Chondrocyte (in vitro differentiated cells): ENCODE results near the gene MIPOL1. TPM values are rescaled to one million over a fixed set of nuclear protein-coding genes. Genes with fewer than 3 reads are reported as not detected.
"Not testable (repeated sequence)": the region's sequence is repeated elsewhere in the genome, so short reads cannot be mapped to it uniquely, and the experiment has no call there.

ENCODE experiments used
- DNase-seq: peaks from one replicate; pipeline ENCODE4 v3.0.0; 2021; ENCODE audit warnings: mixed read lengths, low spot score
- H3K27ac Mint-ChIP-seq: one replicate; pipeline ENCODE4 v1.8.0; 2021; ENCODE audit warnings: mild to moderate bottlenecking, moderate library complexity, mixed read lengths; ENCODE audit not compliant: unreplicated experiment
- H3K27me3 Mint-ChIP-seq: 2 replicates; pipeline ENCODE4 v1.8.0; 2021; ENCODE audit warnings: low read depth, mixed read lengths
- H3K36me3 Mint-ChIP-seq: 2 replicates; pipeline ENCODE4 v1.8.0; 2021; ENCODE audit warnings: low read depth, mixed read lengths
- H3K4me1 Mint-ChIP-seq: 2 replicates; pipeline ENCODE4 v1.8.0; 2021; ENCODE audit warnings: low read depth, mild to moderate bottlenecking, mixed read lengths
- H3K4me3 Mint-ChIP-seq: one replicate; pipeline ENCODE4 v1.8.0; 2021; ENCODE audit warnings: mild to moderate bottlenecking, moderate library complexity, mixed read lengths; ENCODE audit not compliant: unreplicated experiment
- H3K9me3 Mint-ChIP-seq: 2 replicates; pipeline ENCODE4 v1.8.0; 2021; ENCODE audit warnings: low read depth, mixed read lengths
- total RNA-seq: library from RNA; stranded (reverse); gene quantifications from 3 replicates; pipeline ENCODE4 v1.2.1, GENCODE V29; 2021
- TF ChIP-seq, protein P1 (sequence below): fragments of 200-600 bp; sonication (generic); IDR thresholded peaks from 2 replicates; pipeline ENCODE4 v1.5.0; 2021; ENCODE audit warnings: antibody characterized with exemption, mild to moderate bottlenecking, moderate library complexity

The MIPOL1 gene
- total RNA-seq, 1 donor from 2014 or later, result 9.8 TPM

GRCh38 chr14:37201724-37202123 is 4.0 kb downstream of the MIPOL1 start:
- DNase-seq, result no peak
- peaks cover 5% of the 10 kb centered on the region for H3K9me3 Mint-ChIP-seq
- TF ChIP-seq, protein P1, sequence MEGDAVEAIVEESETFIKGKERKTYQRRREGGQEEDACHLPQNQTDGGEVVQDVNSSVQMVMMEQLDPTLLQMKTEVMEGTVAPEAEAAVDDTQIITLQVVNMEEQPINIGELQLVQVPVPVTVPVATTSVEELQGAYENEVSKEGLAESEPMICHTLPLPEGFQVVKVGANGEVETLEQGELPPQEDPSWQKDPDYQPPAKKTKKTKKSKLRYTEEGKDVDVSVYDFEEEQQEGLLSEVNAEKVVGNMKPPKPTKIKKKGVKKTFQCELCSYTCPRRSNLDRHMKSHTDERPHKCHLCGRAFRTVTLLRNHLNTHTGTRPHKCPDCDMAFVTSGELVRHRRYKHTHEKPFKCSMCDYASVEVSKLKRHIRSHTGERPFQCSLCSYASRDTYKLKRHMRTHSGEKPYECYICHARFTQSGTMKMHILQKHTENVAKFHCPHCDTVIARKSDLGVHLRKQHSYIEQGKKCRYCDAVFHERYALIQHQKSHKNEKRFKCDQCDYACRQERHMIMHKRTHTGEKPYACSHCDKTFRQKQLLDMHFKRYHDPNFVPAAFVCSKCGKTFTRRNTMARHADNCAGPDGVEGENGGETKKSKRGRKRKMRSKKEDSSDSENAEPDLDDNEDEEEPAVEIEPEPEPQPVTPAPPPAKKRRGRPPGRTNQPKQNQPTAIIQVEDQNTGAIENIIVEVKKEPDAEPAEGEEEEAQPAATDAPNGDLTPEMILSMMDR, result no peak
- H3K4me3 Mint-ChIP-seq, result no peak overlapping the region
- H3K27me3 Mint-ChIP-seq, result no peaks in the 10 kb centered on the region
- peaks cover 17% of the 10 kb centered on the region for H3K4me1 Mint-ChIP-seq
- no peak overlapping the region for H3K27ac Mint-ChIP-seq
- peaks cover 2% of the 10 kb centered on the region for H3K36me3 Mint-ChIP-seq

- no peak overlapping the region for H3K27ac Mint-ChIP-seq
- no peaks in the 10 kb centered on the region for H3K27me3 Mint-ChIP-seq
- no peak overlapping the region for H3K4me3 Mint-ChIP-seq
- TF ChIP-seq, protein P1, result no peak
- peaks cover 13% of the 10 kb centered on the region for H3K4me1 Mint-ChIP-seq
- H3K9me3 Mint-ChIP-seq, result peaks cover 7% of the 10 kb centered on the region
- DNase-seq, result no peak
- H3K36me3 Mint-ChIP-seq, result peaks cover 2% of the 10 kb centered on the region
Observed at GRCh38 chr14:37202265-37202664, 4.5 kb downstream of the MIPOL1 start.

DNA sequence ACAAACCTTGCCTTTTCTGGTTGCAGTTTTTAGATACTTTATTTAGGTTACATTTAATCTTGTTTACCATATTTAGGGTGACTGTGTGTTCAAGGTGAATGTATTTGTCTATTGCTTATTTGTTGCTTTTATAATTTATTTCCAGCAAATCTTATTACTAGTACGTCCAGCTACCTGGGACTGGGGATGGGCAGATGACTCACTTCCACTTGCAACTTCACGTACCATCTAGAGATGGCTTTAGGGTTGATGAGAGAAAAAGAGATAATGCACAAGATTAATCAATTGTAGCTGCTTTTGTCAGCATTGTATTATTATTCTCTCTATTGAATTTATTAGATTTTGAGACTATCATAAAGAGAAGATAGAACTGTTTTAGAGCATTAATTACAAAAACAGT is 5.1 kb downstream of the MIPOL1 start:
- Mint-ChIP-seq H3K9me3 (peaks cover 7% of the 10 kb centered on the region), H3K27ac (no peak overlapping the region), H3K4me3 (no peak overlapping the region), H3K4me1 (peaks cover 9% of the 10 kb centered on the region), H3K27me3 (no peaks in the 10 kb centered on the region), H3K36me3 (peaks cover 2% of the 10 kb centered on the region)
- no peak for DNase-seq
- TF ChIP-seq, protein P1, result no peak

GRCh38 chr14:37203423-37203822 is 5.7 kb downstream of the MIPOL1 start:
- Mint-ChIP-seq H3K27me3 (no peaks in the 10 kb centered on the region), H3K9me3 (peaks cover 7% of the 10 kb centered on the region), H3K27ac (no peak overlapping the region), H3K4me3 (no peak overlapping the region), H3K4me1 (peaks cover 6% of the 10 kb centered on the region), H3K36me3 (peaks cover 2% of the 10 kb centered on the region)
- TF ChIP-seq, protein P1, result no peak
- no peak for DNase-seq

DNA sequence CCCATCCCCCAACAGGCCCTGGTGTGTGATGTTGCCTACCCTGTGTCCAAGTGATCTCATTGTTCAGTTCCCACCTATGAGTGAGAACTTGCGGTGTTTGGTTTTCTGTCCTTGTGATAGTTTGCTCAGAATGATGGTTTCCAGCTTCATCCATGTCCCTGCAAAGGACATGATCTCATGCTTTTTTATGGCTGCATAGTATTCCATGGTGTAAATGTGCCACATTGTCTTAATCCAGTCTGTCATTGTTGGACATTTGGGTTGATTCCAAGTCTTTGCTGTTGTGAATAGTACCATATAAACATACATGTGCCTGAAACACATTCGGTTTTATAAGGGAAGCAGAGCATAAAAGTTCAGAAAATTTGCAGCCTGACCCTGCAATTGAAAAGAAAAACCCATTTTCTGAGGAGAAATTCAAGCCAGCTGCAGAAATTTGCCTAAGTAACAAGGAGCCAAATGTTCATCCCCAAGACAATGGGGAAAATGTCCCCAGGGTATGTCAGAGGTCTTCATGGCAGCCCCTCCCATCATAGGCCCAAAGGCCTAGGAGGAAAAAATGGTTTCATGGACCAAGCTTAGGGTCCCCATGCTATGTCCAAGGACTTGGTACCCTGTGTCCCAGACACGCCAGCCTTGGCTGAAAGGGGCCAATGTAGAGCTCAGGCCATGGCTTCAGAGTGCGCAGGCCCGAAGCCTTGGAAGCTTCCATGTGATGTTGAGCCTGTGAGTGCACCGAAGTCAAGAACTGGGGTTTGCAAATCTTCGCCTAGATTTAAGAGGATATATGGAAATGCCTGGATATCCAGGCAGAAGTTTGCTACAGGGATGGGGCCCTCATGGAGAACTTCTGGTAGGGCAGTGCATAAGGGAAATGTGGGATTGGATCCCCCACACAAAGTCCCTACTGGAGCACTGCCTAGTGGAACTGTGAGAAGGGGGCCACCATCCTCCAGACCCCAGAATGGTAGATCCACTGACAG is 8.2 kb downstream of the MIPOL1 start:
- not testable (repeated sequence) for H3K4me3 Mint-ChIP-seq, H3K36me3 Mint-ChIP-seq, H3K9me3 Mint-ChIP-seq, DNase-seq, H3K27ac Mint-ChIP-seq, H3K27me3 Mint-ChIP-seq, H3K4me1 Mint-ChIP-seq

DNA sequence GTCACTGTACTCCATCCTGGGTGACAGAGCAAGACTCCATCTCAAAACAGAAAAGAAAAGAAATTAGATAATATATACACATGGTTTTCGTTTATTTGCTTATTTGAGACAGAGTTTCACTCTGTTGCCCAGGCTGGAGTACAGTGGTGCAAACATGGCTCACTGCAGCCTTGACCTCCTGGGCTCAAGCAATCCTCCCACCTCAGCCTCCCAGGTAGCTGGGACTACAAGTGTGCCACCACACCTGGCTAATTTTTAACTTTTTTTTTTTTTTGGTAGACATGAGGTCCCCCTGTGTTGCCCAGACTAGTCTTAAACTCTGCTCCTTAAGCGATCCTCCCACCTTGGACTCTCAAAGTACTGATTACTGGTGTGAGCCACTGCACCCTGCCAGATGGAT is 11.9 kb downstream of the MIPOL1 start:
- not testable (repeated sequence) for H3K27me3 Mint-ChIP-seq, H3K36me3 Mint-ChIP-seq, H3K4me3 Mint-ChIP-seq, H3K27ac Mint-ChIP-seq, H3K9me3 Mint-ChIP-seq, DNase-seq
- H3K4me1 Mint-ChIP-seq, result peaks cover 15% of the 10 kb centered on the region
